Smooth muscle cell (in vitro differentiated cells): ENCODE measurements around the gene FOXP1. TPM values are rescaled to one million over a fixed set of nuclear protein-coding genes. Genes with fewer than 3 reads are reported as not detected.
A peak's percentile ranks its signal among the peaks of the same experiment; 100 is the strongest.

Experiments
- DNase-seq: peaks from one replicate; lab custom pipeline; 2025; ENCODE audit not compliant: unreplicated experiment; lab: John Stamatoyannopoulos, UW
- H2AFZ ChIP-seq: fragments of 200-600 bp; sonication (generic); 2 replicates; pipeline ENCODE4 v1.6.0; 2016; ENCODE audit warnings: antibody characterized with exemption, low read depth, mild to moderate bottlenecking
- H3F3A ChIP-seq: fragments of 200-600 bp; sonication (generic); 2 replicates; pipeline ENCODE4 v1.6.0; 2017; ENCODE audit warnings: antibody characterized with exemption, low read depth
- H3K27ac ChIP-seq: fragments of 200-600 bp; sonication (generic); 2 replicates; pipeline ENCODE4 v1.5.1; 2016; ENCODE audit warnings: low read depth, mild to moderate bottlenecking
- H3K27me3 ChIP-seq: fragments of 200-600 bp; sonication (generic); 2 replicates; pipeline ENCODE4 v1.6.1; 2016; ENCODE audit warnings: low read depth, mild to moderate bottlenecking
- H3K36me3 ChIP-seq: fragments of 200-600 bp; sonication (generic); 2 replicates; pipeline ENCODE4 v1.5.1; 2016; ENCODE audit warnings: low read depth
- H3K4me1 ChIP-seq: fragments of 200-600 bp; sonication (generic); 2 replicates; pipeline ENCODE4 v1.5.1; 2016; ENCODE audit warnings: low read depth
- H3K4me2 ChIP-seq: fragments of 200-600 bp; sonication (generic); 2 replicates; pipeline ENCODE4 v1.6.0; 2016; ENCODE audit warnings: mild to moderate bottlenecking
- H3K4me3 ChIP-seq: fragments of 200-600 bp; sonication (generic); 2 replicates; pipeline ENCODE4 v1.5.1; 2016; ENCODE audit warnings: mild to moderate bottlenecking
- H3K79me2 ChIP-seq: fragments of 200-600 bp; sonication (generic); 2 replicates; pipeline ENCODE4 v1.6.0; 2016; ENCODE audit warnings: low read depth, mild to moderate bottlenecking
- H3K9ac ChIP-seq: fragments of 200-600 bp; sonication (generic); 2 replicates; pipeline ENCODE4 v1.6.0; 2016; ENCODE audit warnings: low read depth
- H3K9me3 ChIP-seq: fragments of 200-600 bp; sonication (generic); replicated peaks from 2 replicates; pipeline ENCODE4 v1.5.1; 2016; ENCODE audit warnings: low read depth
- H4K20me1 ChIP-seq: fragments of 200-600 bp; sonication (generic); 2 replicates; pipeline ENCODE4 v1.6.0; 2016; ENCODE audit warnings: low read depth
- CTCF ChIP-seq: fragments of 200-600 bp; sonication (generic); IDR thresholded peaks from 2 replicates; pipeline ENCODE4 v1.5.1; 2017; ENCODE audit warnings: borderline replicate concordance, mild to moderate bottlenecking, antibody characterized with exemption; ENCODE audit not compliant: insufficient read depth, poor library complexity, severe bottlenecking
- WGBS: methylation state at CpG from one replicate; pipeline ENCODE4 v1.1.7; 2016; ENCODE audit warnings: low lambda C conversion rate; 5-methylcytosine and 5-hydroxymethylcytosine counted together
- polyA plus RNA-seq: library from polyadenylated mRNA; unstranded; fragments of >200 nt; fragmentation: Nextera tagmentation; extraction: Ambion mirVana; gene quantifications from 2 replicates; pipeline ENCODE4 v1.2.1, GENCODE V29; 2016
- total RNA-seq: library from RNA; depleted of rRNA; stranded (reverse); fragments of >200 nt; gene quantifications from 2 replicates; pipeline ENCODE4 v1.2.3, GENCODE V29; 2014

The FOXP1 gene
- total and polyA plus RNA-seq, 2 experiments from 2014 or later = 40.9 to 68.0 TPM

DNA sequence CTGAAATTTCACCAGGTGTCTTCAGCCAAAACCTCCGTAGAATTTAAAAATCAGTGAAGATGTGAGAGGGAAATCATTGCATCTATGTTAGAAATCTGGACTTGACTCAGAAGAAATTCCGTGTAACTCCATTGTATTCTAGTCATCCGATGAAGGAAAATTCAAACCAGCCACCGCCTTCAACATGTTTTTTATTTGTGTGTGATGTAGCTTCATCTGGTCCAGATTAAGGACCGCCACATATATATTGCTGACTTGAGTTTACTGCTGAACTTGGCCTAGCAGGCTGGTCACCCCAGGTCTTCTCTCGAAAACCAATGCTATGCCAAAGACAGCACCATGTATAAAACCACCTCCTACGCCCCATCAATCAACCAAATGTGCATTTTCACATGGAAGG, 120.9 kb downstream of the FOXP1 start:
- Histone ChIP-seq H3K4me2 (no peak overlapping the region), H3K9me3 (no peaks in the 10 kb centered on the region), H3K27ac (peak overlapping the region; percentile 59), H3K4me3 (no peak overlapping the region), H3K4me1 (peaks cover 5% of the 10 kb centered on the region), H3K9ac (no peak overlapping the region), H3K36me3 (peaks cover 4% of the 10 kb centered on the region), H3F3A (no peaks in the 10 kb centered on the region), H4K20me1 (no peaks in the 10 kb centered on the region), H3K27me3 (no peaks in the 10 kb centered on the region), H3K79me2 (peaks cover 9% of the 10 kb centered on the region), H2AFZ (no peak overlapping the region)
- DNase-seq = no peak
- no peak for TF ChIP-seq CTCF
- WGBS = 99% methylated on average over 7 of the region's 7 CpGs

GRCh38 chr3:71461749-71462483, 121.6 kb downstream of the FOXP1 start:
- H3F3A ChIP-seq = no peaks in the 10 kb centered on the region
- no peaks in the 10 kb centered on the region for H3K27me3 ChIP-seq
- no peak overlapping the region for H3K9ac ChIP-seq
- H3K4me3 ChIP-seq = no peak overlapping the region
- no peaks in the 10 kb centered on the region for H4K20me1 ChIP-seq
- H3K79me2 ChIP-seq = peaks cover 15% of the 10 kb centered on the region
- H2AFZ ChIP-seq = no peak overlapping the region
- TF ChIP-seq CTCF = no peak
- no peaks in the 10 kb centered on the region for H3K9me3 ChIP-seq
- 72% methylated on average over 9 of the region's 9 CpGs for WGBS
- H3K36me3 ChIP-seq = peaks cover 4% of the 10 kb centered on the region
- peak overlapping the region; percentile 59 for H3K27ac ChIP-seq
- no peak for DNase-seq
- H3K4me2 ChIP-seq = no peak overlapping the region
- H3K4me1 ChIP-seq = peaks cover 4% of the 10 kb centered on the region

DNA sequence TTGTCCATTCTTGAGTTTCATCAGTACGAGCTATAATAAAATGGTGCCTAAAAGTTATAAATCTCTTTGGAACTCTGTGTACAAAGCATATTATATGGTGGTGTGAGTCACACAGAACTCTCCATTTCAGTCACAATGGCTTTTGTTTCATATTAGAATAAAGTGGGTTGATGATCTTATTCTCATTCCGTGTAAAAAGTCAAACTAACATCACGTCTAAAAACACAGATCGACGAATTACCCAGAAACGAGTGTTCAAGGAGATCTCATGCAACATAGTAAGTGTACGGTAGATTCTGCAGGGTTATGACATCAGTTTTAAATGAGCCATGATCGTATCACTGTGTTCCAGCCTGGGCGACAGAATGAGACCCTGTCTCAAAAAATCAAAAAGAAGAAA, 122.4 kb downstream of the FOXP1 start:
- Histone ChIP-seq H3K27ac (peak overlapping the region; percentile 59), H3K9ac (no peak overlapping the region), H4K20me1 (no peaks in the 10 kb centered on the region), H3K4me1 (no peaks in the 10 kb centered on the region), H3K79me2 (peaks cover 15% of the 10 kb centered on the region), H3K9me3 (no peaks in the 10 kb centered on the region), H3K36me3 (peaks cover 4% of the 10 kb centered on the region), H3F3A (no peaks in the 10 kb centered on the region), H3K27me3 (no peaks in the 10 kb centered on the region), H2AFZ (no peak overlapping the region), H3K4me3 (no peak overlapping the region), H3K4me2 (no peak overlapping the region)
- WGBS = 90% methylated on average over 9 of the region's 9 CpGs
- TF ChIP-seq CTCF = no peak
- DNase-seq = no peak

DNA sequence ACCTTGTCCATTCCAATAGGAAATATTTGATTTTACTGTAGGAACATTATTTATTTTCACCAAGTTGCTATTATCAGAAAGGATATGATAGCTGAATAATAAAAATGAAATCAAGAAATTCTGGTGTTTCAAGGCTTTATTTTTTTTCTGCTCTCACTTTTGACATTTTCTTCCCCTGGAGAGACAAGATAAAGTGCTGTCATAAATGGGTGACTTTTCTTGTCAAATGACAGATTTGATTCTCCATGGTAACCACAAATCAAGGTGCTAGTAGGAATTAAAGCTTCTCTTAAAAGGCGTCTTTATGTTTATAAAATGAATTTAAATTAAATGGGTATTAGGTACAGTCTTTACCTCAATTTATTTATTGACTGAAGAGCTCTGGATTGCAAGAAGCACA, 124.6 kb downstream of the FOXP1 start:
- H3F3A ChIP-seq = no peaks in the 10 kb centered on the region
- no peak for TF ChIP-seq CTCF

More for the DNA sequence above, 124.6 kb downstream of the FOXP1 start:
- Histone ChIP-seq H3K79me2 (peaks cover 20% of the 10 kb centered on the region), H2AFZ (no peak overlapping the region), H3K9ac (no peak overlapping the region), H3K36me3 (peaks cover 4% of the 10 kb centered on the region), H3K27me3 (no peaks in the 10 kb centered on the region), H3K4me3 (no peak overlapping the region), H4K20me1 (no peaks in the 10 kb centered on the region), H3K4me1 (peaks cover 1% of the 10 kb centered on the region), H3K27ac (no peak overlapping the region), H3K4me2 (no peak overlapping the region), H3K9me3 (no peaks in the 10 kb centered on the region)
- no peak for DNase-seq
- WGBS = 79% methylated on average over 1 of the region's 1 CpG
